ENCODE results near the gene DMD.

- TF ChIP-seq, protein P1, sequence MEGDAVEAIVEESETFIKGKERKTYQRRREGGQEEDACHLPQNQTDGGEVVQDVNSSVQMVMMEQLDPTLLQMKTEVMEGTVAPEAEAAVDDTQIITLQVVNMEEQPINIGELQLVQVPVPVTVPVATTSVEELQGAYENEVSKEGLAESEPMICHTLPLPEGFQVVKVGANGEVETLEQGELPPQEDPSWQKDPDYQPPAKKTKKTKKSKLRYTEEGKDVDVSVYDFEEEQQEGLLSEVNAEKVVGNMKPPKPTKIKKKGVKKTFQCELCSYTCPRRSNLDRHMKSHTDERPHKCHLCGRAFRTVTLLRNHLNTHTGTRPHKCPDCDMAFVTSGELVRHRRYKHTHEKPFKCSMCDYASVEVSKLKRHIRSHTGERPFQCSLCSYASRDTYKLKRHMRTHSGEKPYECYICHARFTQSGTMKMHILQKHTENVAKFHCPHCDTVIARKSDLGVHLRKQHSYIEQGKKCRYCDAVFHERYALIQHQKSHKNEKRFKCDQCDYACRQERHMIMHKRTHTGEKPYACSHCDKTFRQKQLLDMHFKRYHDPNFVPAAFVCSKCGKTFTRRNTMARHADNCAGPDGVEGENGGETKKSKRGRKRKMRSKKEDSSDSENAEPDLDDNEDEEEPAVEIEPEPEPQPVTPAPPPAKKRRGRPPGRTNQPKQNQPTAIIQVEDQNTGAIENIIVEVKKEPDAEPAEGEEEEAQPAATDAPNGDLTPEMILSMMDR (IDR thresholded peaks at IDR 0.05), result no peak
- TF ChIP-seq POLR2A (IDR thresholded peaks at IDR 0.05) (no peak), POLR2AphosphoS5 (IDR thresholded peaks at IDR 0.05) (no peak)
Observed at GRCh38 chrX:31506360-31506759, 1705.0 kb downstream of the DMD start.
